Endodermal cell (in vitro differentiated cells): ENCODE measurements around the gene MACROD2. TPM values are rescaled to one million over a fixed set of nuclear protein-coding genes. Genes with fewer than 3 reads are reported as not detected.

Experiments
- DNase-seq: peaks from one replicate; pipeline ENCODE4 v3.0.0-alpha.2; 2017
- H3K27ac ChIP-seq: 2 replicates; pipeline ENCODE4 v1.5.1; 2013; ENCODE audit warnings: mild to moderate bottlenecking, low read depth, low read length, moderate library complexity
- H3K27me3 ChIP-seq: 2 replicates; pipeline ENCODE4 v1.6.1; 2013; ENCODE audit warnings: mild to moderate bottlenecking, low read length, moderate library complexity; ENCODE audit not compliant: insufficient read depth, control insufficient read depth, poor library complexity, severe bottlenecking
- H3K36me3 ChIP-seq: 2 replicates; pipeline ENCODE4 v1.7.0; 2013; ENCODE audit warnings: mild to moderate bottlenecking, low read length, moderate library complexity; ENCODE audit not compliant: control insufficient read depth, insufficient read depth
- H3K4me1 ChIP-seq: one replicate; pipeline ENCODE4 v1.7.0; 2013; ENCODE audit warnings: low read length; ENCODE audit not compliant: control insufficient read depth, insufficient read depth
- H3K4me3 ChIP-seq: 2 replicates; pipeline ENCODE4 v1.5.1; 2013; ENCODE audit warnings: mild to moderate bottlenecking, low read length, moderate library complexity
- H3K9ac ChIP-seq: 2 replicates; pipeline ENCODE4 v1.6.1; 2013; ENCODE audit warnings: mild to moderate bottlenecking, low read length, moderate library complexity; ENCODE audit not compliant: poor library complexity, severe bottlenecking; ENCODE audit errors: extremely low read depth
- H3K9me3 ChIP-seq: 2 replicates; pipeline ENCODE4 v1.6.1; 2013; ENCODE audit warnings: mild to moderate bottlenecking, low read length, moderate library complexity; ENCODE audit not compliant: control insufficient read depth
- H3K27ac Mint-ChIP-seq: 2 replicates; pipeline ENCODE4 v1.8.0; 2020; ENCODE audit warnings: mixed read lengths
- H3K27me3 Mint-ChIP-seq: 2 replicates; pipeline ENCODE4 v1.8.0; 2021; ENCODE audit warnings: mild to moderate bottlenecking, mixed read lengths; ENCODE audit not compliant: insufficient read depth
- H3K36me3 Mint-ChIP-seq: 2 replicates; pipeline ENCODE4 v1.8.0; 2020; ENCODE audit warnings: low read depth, mixed read lengths
- H3K4me1 Mint-ChIP-seq: 2 replicates; pipeline ENCODE4 v1.8.0; 2020; ENCODE audit warnings: mixed read lengths
- H3K4me3 Mint-ChIP-seq: 2 replicates; pipeline ENCODE4 v1.8.0; 2020; ENCODE audit warnings: mild to moderate bottlenecking, moderate library complexity, mixed read lengths
- H3K9me3 Mint-ChIP-seq: 2 replicates; pipeline ENCODE4 v1.8.0; 2020; ENCODE audit warnings: mild to moderate bottlenecking, mixed read lengths
- WGBS, 2 experiments: methylation state at CpG; one replicate each; pipeline versions ENCODE4 v1.1.5 to v1.1.7; 2013; ENCODE audit warnings: missing lambda C conversion rate in 2 of 2, mixed read lengths in 1 of 2; ENCODE audit not compliant: insufficient coverage in 1 of 2, insufficient read length in 1 of 2; 5-methylcytosine and 5-hydroxymethylcytosine counted together
- total RNA-seq, 2 donors: library from RNA; stranded (reverse); fragmentation: NEBNext Ultra II Directional in 1 of 2; extraction: Animal tissue kit (Norgen Biotek cat#: 25700) in 1 of 2; gene quantifications; 2 replicates in 1 of 2; 3 replicates in 1 of 2; pipeline ENCODE4 v1.2.1, GENCODE V29; 2021
- TF ChIP-seq, protein P1 (sequence below): fragments of 200-600 bp; sonication (generic); conservative IDR thresholded peaks from 2 replicates; pipeline ENCODE4 v1.5.0; 2021; ENCODE audit warnings: antibody characterized with exemption, mild to moderate bottlenecking

Gene MACROD2
- total RNA-seq, 2 donors from 2014 or later, result 2.3 to 4.8 TPM

GRCh38 chr20:15919118-15919517, 1923.8 kb downstream of the MACROD2 start:
- Histone ChIP-seq H3K27ac (no peak overlapping the region), H3K4me3 (no peak overlapping the region), H3K4me1 (no peaks in the 10 kb centered on the region), H3K9ac (no peak overlapping the region), H3K36me3 (no peaks in the 10 kb centered on the region), H3K9me3 (no peaks in the 10 kb centered on the region), H3K27me3 (no peaks in the 10 kb centered on the region)
- Mint-ChIP-seq H3K36me3 (no peaks in the 10 kb centered on the region), H3K27me3 (no peaks in the 10 kb centered on the region), H3K4me1 (peaks cover 6% of the 10 kb centered on the region), H3K9me3 (no peaks in the 10 kb centered on the region), H3K27ac (no peak overlapping the region), H3K4me3 (no peak overlapping the region)
- no peak for DNase-seq
- 89 to 92% methylated on average over 4 of the region's 4 CpGs for WGBS, 2 experiments
- TF ChIP-seq, protein P1, sequence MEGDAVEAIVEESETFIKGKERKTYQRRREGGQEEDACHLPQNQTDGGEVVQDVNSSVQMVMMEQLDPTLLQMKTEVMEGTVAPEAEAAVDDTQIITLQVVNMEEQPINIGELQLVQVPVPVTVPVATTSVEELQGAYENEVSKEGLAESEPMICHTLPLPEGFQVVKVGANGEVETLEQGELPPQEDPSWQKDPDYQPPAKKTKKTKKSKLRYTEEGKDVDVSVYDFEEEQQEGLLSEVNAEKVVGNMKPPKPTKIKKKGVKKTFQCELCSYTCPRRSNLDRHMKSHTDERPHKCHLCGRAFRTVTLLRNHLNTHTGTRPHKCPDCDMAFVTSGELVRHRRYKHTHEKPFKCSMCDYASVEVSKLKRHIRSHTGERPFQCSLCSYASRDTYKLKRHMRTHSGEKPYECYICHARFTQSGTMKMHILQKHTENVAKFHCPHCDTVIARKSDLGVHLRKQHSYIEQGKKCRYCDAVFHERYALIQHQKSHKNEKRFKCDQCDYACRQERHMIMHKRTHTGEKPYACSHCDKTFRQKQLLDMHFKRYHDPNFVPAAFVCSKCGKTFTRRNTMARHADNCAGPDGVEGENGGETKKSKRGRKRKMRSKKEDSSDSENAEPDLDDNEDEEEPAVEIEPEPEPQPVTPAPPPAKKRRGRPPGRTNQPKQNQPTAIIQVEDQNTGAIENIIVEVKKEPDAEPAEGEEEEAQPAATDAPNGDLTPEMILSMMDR, result no peak

DNA sequence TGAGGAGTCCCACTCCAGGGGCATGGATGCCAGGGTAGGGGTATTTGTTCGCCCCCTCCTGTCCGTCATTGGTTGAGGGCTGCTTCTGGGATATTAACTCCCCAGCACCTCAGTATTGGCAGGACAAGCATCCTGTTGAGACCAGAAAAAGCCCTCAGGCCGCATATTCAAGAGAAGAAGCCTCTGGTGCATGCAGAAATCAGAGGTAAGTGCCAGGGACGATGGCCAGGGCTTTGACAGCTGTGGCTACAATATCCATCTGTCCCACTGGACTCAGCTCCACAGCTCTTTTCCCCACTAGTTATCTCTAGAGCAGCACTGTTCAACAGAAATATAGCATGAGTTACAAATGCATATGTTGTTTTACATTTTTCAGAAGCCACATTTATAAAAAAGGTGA, 1926.6 kb downstream of the MACROD2 start:
- no peak overlapping the region for H3K27ac ChIP-seq
- Mint-ChIP-seq H3K27ac (no peak overlapping the region), H3K9me3 (no peaks in the 10 kb centered on the region), H3K36me3 (no peaks in the 10 kb centered on the region), H3K27me3 (no peaks in the 10 kb centered on the region), H3K4me3 (no peak overlapping the region), H3K4me1 (peaks cover under 1% of the 10 kb centered on the region)
- H3K4me1 ChIP-seq, result no peaks in the 10 kb centered on the region
- no peak for DNase-seq
- no peaks in the 10 kb centered on the region for H3K36me3 ChIP-seq
- H3K9ac ChIP-seq, result no peak overlapping the region
- no peaks in the 10 kb centered on the region for H3K9me3 ChIP-seq
- TF ChIP-seq, protein P1, result no peak
- 91 to 94% methylated on average over 3 to 4 of the region's 4 CpGs for WGBS, 2 experiments
- no peaks in the 10 kb centered on the region for H3K27me3 ChIP-seq
- no peak overlapping the region for H3K4me3 ChIP-seq

DNA sequence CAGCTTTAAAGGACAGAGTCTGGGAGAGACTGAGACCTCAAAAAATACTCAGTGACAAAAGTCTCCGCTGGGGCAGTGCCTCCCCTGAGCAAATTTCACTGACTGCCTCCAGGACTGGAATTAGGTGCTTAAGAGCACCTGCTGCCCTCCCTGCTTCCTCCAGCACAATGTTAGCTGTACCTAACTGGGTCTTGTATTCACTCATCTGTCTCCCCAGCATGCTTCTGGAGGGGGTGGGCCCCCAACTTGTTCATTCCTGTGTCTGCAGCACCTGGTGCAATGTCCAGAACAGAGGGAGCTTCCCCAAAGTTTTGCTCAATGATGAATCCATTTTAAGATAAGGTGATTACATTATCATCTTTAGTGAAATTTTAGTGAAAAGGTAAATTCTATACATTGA, 1927.2 kb downstream of the MACROD2 start:
- WGBS, 2 experiments, result 96 to 100% methylated on average over 1 of the region's 1 CpG
- Histone ChIP-seq H3K9me3 (no peaks in the 10 kb centered on the region), H3K27me3 (no peaks in the 10 kb centered on the region), H3K36me3 (no peaks in the 10 kb centered on the region), H3K27ac (no peak overlapping the region), H3K4me3 (no peak overlapping the region), H3K4me1 (no peaks in the 10 kb centered on the region), H3K9ac (no peak overlapping the region)
- TF ChIP-seq, protein P1, result no peak
- H3K9me3 Mint-ChIP-seq, result no peaks in the 10 kb centered on the region
- no peaks in the 10 kb centered on the region for H3K36me3 Mint-ChIP-seq
- DNase-seq, result no peak
- no peak overlapping the region for H3K4me3 Mint-ChIP-seq
- H3K4me1 Mint-ChIP-seq, result no peaks in the 10 kb centered on the region
- no peak overlapping the region for H3K27ac Mint-ChIP-seq
- no peaks in the 10 kb centered on the region for H3K27me3 Mint-ChIP-seq
